Hematopoietic multipotent progenitor cell treated with erythropoietin and hydrocortisone succinate and interleukin-3 and kit ligand, for 8 days (in vitro differentiated cells): ENCODE results near the gene PIP5K1C.

Source experiments
- DNase-seq: peaks from one replicate; pipeline ENCODE4 v3.0.0-alpha.2; 2015

The PIP5K1C gene

DNA sequence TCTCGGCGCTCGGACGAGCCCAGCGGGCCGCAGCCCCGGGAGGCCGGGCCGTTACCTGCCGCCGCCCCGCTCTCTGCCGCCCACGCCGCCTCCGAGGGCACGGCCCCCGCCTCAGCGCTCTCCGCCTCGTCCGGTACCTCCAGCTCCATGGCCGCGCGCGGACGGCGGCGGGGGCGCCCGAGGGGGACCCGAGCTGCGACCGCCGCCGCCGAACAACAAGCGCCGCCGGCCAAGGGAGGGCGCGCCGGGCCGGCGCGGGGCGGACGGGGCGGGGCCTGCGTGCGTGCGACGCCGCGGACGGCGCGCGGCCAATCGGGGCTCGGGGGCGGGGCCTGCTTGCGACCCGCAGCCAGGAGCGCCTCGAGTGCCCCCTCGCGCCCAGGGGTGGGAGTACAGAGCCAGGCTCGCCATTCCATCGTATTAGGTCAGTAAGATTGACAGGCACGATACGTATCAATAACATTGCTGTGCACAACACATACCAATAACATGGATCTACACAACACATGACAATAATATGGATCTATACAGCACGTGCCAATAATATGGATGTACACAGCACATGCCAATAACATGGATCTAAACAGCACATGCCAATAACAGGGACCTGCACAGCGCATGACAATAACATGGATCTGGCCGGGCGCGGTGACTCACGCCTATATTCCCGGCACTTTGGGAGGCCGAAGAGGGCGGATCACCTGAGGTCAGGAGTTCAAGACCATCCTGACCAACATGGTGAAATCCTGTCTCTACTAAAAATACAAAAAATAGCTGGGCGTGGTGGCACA, at the start of gene PIP5K1C:
Gene PIP5K1C (minus strand): TSS at position 227 of the 791 bp plus-strand sequence. CDS start 78 bp downstream, at position 149.
- peak; percentile 80 for DNase-seq

DNA sequence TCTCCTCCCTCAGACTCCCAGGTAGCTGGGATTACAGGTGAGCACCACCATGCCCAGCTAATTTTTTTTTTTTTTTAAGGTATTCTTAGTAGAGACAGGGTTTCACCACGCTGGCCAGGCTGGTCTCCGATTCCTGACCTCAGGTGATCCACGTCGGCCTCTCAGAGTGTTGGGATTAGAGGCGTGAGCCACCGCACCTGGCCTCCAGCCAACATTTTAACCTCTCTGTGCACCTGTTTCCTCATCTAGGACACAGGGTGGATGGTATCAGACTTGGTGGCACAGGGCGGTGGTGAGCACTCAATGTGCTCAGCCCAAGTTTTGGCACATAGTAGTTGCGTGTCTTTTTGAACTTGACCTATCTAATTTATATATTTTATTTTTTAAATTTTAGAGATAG, 48.7 kb upstream of the PIP5K1C start:
- DNase-seq, result no peak

GRCh38 chr19:3746371-3747056, 46.2 kb upstream of the PIP5K1C start:
- no peak for DNase-seq

DNA sequence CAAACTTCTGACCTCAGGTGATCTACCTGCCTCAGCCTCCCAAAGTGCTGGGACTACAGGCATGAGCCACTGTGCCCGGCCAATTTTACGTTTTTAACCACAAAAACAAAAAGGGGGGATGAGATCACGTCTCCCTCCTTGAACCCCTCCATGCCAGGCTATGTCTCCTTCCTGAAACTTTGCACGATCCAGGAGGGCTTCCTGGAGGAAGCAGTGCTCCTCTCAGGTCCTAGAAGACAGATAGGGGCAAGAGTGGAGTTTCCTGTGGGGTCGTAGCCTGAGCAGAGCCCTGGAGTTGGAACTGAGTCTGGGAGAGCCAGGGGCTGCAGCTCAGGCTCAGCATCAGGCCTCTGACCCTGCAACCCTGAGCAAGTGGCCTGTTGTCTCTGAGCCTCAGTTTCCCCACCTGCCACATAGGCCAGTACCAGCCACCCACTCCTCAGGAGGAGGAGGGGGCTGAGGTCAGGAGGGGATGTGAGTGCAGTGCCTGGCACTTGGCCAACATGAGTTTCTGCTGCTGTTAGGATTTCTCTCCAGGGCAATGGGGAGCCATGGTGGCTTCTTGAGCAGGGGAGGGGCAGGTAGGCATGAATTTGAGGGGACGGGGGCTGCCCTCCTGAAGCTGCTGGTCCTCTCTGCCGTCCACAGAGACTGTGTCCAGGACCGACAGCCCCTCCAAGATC, 45.2 kb upstream of the PIP5K1C start:
- no peak for DNase-seq

GRCh38 chr19:3743486-3743885, 43.2 kb upstream of the PIP5K1C start:
- peak; percentile 24 for DNase-seq

DNA sequence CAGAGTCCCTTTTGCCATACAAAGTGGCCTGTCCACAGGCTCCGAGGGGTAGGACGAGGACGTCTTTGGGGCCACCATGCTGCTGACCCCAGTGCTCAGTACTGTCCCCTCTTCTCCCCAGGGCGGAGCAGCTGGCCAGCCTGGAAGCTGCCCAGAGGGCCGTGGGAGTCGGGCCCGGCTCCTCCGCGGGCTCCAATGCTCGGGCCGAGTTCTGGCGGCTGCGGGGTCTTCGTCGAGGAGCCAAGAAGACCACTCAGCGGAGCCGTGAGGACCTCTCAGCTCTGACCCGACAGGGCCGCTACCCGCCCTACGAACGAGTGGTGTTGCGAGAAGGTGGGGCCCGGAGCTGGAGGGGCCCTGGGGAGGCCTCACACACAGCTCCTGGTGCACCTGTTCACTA, 40.2 kb upstream of the PIP5K1C start:
- no peak for DNase-seq

DNA sequence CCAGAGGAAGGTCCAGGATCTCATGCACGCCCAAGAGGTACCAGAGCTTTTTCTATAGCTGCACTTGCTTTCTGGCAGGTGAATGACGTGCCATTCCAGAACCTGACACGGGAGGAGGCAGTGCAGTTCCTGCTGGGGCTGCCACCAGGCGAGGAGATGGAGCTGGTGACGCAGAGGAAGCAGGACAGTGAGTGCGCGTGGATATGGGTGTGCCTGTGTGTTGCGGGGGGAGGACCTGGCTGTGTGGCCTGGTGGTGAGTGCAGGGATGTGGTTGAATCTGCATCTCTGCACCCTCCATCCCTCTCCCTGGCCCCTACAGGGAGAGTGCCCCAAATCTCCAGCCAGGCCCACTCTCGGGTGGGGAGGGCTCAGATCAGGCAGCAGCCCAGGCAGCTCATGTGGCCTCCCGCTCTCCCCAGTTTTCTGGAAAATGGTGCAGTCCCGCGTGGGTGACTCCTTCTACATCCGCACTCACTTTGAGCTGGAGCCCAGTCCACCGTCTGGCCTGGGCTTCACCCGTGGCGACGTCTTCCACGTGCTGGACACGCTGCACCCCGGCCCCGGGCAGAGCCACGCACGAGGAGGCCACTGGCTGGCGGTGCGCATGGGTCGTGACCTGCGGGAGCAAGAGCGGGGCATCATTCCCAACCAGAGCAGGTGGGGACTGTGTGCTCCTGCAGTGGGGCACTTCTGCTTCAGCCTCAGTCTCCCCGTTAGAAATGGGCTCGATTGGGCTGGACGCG, 38.4 kb upstream of the PIP5K1C start:
- DNase-seq, result no peak

GRCh38 chr19:3737487-3738205, 37.4 kb upstream of the PIP5K1C start:
- DNase-seq, result no peak

DNA sequence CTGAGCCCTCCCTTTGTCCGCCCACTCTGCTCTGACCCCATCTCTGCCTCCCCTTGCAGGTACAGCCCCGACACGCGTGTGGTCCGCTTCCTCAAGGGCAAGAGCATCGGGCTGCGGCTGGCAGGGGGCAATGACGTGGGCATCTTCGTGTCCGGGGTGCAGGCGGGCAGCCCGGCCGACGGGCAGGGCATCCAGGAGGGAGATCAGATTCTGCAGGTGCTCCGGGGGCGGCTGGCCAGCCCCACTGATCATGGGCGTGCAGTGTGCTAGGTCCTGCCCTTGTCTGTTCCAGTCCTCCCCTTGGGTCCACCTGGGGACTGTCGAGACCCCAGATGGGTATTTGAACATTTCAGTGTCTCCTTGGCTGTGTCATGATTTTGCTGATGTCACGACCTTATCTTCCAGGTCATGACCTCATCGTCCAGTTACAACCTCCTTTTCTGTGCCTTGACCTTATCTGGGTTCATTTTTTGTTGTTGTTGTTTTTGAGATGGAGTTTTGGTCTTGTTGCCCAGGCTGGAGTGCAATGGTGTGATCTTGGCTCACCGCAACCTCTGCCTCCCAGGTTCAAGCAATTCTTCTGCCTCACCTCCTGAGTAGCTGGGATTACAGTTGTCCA, 35.9 kb upstream of the PIP5K1C start:
- no peak for DNase-seq

DNA sequence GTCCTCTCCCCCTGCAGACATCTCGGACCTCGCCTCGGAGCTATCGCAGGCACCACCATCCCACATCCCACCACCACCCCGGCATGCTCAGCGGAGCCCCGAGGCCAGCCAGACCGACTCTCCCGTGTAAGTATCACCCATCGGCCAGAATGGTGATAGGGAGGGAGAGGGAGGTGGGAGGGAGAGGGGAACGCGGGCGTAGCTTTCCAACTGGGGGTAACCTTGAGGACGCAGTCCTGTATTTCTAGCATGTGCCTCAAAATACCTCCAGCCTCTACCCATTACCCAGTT, 34.0 kb upstream of the PIP5K1C start:
- no peak for DNase-seq

GRCh38 chr19:3733549-3734309, 33.5 kb upstream of the PIP5K1C start:
- no peak for DNase-seq

GRCh38 chr19:3732108-3732507, 31.8 kb upstream of the PIP5K1C start:
- no peak for DNase-seq

- DNase-seq, result no peak
These were observed 30.2 kb upstream of the PIP5K1C start for GRCh38 chr19:3730457-3730958.

DNA sequence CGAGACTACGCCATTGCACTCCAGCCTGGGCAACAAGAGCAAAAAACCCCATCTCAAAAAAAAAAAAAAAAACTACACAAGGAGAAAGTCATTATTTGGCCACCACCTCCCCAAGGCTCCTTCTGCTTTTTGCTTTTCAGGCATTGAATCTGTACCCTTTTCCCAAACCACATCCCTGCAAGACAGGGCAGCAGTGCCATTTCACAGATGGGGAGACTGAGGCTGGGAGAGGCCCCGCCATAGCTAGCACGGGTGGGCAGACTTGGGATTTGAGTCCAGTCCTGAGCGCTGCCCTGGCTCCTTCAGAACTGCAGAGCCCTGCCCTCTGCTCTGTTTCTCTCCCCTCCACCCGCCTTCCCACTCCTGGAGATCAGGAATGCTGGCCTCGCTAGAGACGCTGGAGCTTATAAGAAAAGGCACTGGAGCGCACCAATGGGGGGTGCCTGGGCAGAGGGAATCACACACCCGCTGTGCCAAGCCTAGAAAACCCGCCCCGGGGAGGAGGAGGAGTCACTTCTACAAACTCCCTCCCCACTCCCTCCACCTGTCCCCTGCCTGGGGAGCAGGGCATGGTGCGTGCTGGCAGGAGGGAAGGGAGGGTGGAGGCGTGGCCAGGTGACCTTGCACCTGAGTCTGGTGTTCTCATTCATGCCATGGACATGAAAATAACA, 25.5 kb upstream of the PIP5K1C start:
- no peak for DNase-seq

- no peak for DNase-seq
These were observed 24.9 kb upstream of the PIP5K1C start for GRCh38 chr19:3725121-3725520.

DNA sequence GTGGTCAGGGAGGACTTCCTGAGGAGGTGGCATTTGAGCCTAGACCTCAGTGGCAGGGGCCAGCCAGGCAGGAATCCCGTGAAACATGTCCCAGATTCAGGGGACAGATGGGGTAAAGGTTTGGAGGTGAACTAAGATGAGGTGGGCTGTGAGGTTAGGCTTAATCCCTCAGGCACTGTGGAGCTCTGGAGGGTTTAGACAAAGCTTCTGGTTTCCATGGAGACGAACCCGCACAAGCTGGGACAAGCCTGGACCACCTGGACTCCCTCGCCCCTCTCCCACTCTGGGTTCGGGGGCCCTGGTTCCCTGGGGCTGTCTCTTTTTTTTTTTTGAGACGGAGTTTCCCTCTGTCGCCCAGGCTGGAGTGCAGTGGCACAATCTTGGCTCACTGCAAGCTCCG, 23.6 kb upstream of the PIP5K1C start:
- DNase-seq, result no peak

GRCh38 chr19:3723110-3723488, 22.8 kb upstream of the PIP5K1C start:
- DNase-seq, result no peak

DNA sequence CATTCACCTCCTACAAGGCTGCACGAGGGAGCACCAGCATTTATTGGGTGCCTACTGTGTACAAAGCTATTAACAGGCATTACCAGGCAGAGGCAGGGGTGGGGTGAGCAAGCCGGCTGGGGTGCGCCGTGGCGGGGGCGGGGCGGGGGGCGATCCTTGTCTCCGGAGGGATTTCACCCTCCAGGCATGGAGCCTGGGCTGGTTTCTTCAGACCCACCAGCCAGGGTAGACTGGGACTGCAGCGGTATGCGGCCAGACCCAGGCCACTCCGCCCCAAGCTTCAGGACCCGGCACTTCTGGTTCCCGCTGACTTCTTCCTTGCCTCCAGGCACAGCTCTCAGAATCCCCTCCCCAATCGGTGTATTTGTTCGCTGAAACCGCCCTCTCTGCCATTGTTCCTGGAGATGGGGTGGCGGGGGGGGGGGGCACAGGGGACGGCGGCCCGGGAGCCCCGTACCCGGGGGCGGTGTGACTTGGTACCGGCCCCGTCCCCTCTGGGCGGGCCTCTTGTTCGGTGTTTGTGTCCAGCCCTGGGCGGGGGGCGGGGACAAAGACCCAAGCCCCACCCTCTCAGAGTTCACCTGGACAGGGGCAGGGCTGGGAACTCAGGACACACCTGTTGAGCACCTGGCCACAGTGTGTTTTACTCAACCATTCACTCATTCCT, 22.3 kb upstream of the PIP5K1C start:
- DNase-seq, result no peak

- DNase-seq, result no peak
These were observed 21.7 kb upstream of the PIP5K1C start for GRCh38 chr19:3721887-3722442.
